HG03575 (cell line): ENCODE measurements around the gene CAV1.
"Not testable (repeated sequence)": the region's sequence is repeated elsewhere in the genome, so short reads cannot be mapped to it uniquely, and the experiment has no call there.

Source experiments
- ATAC-seq: cut with Tn5 transposase; IDR thresholded peaks from one replicate; pipeline ENCODE4 v1.9.1; 2021; ENCODE audit not compliant: unreplicated experiment, insufficient number of reproducible peaks, low FRiP score; ENCODE audit errors: extremely low read depth

CAV1 gene

DNA sequence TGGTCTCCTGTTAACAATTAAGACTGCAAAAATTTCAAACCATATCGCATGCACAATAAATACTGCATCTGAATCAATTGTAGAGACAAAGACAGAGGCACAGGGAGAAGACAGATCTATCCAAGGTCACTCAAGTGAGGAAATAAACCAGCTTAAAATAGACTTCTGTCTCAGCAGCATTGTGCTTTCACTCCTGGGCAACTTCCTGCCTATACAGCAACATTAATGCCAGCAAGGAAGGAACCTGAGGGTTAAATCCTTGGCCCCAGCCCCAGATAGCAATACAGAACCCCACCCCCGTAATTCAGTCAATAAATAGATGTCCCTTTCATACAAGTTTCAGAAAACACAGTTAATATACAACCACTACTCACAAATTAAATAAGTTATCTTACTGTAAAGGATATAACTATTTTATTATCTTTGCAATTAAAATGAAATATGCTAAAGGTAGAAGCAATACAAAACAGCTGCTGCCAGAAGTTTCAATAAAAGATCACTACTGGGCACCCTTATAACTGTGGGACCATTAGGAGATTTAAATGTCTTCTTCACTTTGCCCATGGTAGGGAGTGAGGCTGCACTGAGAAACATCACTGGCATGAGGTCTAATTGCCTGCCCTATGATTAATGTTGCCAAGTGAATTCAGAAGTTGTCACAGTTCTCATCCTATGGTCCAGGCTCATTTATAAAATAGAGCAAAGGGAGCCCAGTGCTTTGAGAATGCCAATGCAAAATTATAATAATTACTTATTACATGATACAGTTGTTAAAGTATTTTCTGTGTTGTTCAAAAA lies 49.4 kb downstream of the CAV1 start:
- no peak for ATAC-seq

DNA sequence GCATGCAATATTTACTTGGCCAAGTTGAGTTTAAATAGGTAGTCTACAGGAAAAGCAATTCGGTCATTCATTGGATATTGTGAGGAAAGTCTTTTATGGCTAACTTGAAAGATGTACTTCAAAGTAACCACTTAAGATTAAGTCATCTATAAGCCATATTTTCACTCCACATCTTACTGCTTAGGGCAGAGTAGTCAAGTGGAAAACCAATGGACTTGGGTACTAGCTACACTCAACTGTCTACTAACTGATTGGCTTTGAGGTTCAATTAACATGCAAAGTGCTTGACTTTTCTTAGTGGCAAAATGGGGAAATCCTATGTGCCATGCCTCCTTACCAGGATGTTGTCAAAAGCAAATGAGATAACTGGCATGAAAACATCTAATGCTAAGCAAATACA lies 51.0 kb downstream of the CAV1 start:
- ATAC-seq = no peak

DNA sequence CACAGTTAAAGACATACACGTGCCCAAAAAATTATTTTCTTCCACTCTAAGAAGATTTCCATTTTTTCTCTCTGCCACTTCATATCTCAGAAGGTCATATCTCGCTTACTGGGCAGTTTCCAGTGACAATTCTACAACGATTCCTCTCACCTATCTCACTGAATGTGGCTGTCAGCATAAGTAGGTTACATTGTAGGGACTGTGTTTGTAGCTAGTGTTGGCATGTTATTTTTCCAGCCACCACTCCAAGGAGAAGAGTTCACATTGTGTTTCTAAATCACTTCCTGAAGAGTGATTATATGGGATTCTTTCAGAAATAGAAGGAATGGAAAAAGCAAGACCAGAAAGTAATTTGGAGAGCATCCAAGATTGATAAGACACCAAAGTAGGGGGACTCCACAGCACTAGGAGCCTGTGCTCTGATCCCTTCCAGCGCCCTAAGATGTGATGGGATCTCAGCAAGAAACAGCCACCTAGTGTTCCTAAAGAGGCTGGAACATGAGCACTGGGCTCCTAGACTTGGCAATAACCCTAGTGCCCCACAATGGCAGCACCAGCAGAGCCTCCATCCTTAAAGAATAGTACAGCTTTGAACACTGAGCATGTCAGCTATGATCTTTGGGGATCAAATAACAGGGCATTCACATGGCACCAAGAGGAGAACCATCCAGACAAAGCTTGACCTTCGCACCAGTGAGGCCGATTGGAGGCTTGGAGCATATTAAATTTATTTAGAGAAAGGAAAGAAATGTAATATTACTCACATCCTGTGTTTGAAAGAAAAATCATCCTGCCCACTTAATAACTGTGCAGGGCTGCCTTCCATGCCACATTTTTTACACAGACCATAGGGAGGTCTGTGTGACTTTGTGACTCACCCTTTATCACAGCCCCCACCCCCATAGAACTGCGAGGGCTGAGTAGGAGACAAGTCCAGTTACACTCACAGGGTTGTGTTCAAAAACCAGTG lies 51.8 kb downstream of the CAV1 start:
- ATAC-seq = peak; percentile 13

DNA sequence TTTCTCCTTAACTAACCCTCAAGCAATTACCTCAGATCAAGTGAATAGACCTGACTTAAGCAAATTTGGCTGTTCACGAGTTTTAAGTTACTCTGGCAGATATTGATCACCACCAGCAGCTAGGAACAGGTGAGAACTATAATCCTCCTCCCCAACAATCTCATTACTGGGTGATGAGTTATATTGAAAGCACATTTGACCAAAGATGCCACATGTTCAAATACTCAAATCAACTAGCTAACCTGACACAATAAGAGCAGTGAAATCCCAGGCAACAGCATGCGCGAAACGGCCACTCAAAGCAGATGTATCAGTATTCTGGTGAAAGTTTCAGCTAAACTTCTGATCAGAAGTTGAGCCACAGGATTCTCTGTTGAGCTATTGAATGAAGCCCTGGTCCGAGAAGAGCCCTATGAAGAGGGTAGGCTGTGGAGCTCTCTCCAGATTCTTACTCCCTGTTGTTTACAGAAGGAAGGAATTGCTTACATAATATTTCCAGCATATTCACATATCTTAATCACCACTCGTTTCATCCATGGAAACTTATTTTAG lies 52.6 kb downstream of the CAV1 start:
- peak; percentile 83 for ATAC-seq

DNA sequence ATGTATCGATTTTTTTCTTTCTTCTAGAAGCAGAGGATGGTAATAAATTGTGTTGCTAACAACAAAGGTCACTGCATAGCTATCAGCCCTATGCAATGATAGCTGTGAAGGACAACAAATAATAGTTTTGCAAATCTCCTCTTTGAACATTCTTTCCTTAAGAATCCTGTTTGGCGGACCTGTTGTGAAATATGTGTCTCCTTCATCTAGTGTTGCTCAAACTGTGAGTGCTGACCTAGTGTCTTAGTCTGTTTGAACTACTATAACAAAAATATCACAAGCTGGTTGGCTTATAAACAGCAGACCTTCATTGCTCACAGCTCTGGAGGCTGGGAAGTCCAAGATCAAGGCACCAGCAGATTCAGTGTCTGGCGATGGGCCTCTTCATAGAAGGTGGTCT lies 53.7 kb downstream of the CAV1 start:
- no peak for ATAC-seq

DNA sequence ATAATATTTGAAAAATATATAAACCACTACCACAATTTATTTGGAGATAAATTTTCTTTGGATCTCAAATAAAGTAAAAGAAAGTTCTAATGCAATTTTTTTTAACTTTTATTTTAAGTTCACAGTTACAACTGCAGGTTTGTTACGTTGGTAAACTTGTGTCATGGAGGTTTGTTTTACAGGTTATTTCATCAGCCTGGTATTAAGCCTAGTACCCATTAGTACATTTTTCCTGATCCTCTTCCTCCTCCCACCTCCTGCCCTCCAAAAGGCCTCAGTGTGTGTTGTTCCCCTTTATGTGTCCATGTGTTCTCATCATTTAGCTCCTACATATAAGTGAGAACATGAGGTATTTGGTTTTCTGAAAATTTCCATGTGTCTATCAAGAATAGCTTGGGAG lies 54.5 kb downstream of the CAV1 start:
- ATAC-seq = no peak

DNA sequence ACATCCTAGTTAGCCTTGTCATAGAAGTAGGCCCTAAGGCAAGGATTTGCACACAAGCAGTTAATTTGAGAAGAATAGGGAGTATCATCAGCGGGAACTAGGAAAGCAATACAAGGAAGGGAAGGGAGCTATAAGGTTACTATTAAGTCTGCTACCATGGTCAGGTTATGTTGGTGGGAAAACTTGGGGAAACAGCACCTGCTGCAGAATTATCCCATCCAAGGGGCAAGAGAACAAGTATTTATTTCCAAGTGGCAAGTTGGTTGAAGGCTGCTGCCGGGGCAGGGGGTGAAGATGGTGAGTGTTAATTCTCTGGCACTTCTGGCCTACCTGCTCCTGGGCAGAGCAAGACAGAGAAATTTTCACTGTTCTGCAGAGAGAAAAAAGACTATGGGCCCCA lies 55.0 kb downstream of the CAV1 start:
- no peak for ATAC-seq

DNA sequence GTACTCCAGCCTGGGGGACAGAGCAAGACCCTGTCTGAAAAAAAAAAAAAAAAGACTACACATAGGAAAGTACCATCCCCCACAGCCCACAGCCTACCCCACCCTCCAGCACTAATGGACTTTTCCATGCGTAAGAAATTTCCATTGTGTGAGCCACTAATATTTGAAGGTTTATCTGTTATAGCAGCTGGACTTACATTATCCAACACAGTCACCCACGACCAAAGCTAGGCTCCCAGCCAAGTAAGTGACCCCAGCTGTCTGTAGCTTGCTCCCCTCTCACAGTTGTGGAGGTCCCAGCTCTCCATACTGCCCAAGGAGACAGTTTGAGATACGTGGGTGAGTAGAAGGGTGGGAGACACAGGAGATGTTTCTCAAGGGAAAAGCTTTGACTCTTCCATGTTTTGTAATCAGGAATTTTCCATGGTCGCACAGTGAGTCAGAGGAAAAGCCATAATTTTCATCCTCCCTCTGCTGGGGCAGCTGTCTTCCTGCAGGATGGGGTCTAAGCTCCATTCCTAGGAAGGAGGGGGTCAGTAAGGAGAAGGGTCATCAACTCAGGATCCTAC lies 57.4 kb downstream of the CAV1 start:
- no peak for ATAC-seq

DNA sequence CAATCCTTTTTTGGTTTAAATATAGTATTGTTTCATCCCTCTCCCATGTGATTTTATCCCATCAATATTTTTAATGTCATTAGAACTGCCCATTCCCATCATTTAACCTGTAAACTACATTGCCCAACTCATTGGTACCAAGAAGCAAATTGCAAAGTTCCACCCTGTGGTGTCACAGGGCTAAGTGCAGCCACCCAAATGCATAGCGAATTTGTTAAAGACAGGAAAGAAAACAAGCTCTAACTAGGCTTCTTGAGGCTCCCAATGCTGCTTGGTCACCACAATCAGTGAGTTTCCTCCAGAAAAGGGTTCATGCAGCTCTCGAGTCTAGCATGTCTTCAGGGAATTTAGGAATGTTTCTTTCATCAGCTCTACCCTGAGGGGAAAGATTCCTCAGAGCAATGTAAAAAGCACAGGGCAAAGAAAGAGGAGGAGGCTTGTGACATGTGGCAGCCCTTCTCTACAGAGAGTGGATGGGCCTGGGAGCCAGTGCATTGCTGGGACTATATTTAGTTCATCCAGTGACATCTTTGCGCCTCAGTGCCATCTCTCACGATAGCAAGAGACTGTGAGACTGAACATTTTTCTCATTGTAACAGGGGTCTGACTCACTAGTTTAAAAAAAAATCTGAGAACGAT lies 58.1 kb downstream of the CAV1 start:
- ATAC-seq = peak; percentile 32

DNA sequence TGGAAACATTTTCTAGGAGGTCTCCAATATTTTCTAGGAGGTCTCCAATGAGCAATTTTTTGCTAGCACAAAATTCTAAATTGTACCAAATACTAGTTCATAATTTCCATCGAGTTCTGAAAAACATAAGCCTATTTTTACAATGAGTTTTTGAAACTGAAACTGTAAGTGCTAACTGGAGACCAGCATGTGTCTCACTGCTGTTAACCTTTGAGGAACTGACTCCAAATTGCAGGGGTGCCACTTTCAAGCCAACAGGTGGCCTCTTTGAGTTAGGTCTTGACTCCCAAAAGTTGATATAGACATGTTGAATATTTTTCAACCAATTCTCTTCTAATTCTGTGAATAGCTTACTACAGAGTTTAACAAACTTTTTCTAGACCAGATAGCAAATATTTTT lies 58.8 kb downstream of the CAV1 start:
- ATAC-seq = peak; percentile 81

DNA sequence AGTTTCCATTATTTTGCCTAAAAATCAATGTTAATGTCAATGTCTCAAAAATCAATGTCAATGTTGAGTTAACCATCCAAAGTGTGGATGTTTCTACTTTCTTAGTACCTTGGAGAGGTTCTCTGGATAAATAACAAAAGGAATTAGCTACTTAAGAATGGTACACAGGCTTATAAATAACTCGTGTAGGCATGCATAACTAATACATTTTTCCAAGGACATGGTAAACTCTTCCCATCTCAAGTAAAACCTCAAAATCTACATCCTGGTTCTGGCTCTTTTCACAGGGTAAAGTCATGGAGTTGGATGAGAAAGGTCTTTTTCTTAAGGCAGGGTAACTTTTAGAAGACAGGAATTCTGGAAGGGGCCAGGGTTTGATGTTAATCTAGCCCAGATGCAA lies 59.9 kb downstream of the CAV1 start:
- ATAC-seq = no peak

DNA sequence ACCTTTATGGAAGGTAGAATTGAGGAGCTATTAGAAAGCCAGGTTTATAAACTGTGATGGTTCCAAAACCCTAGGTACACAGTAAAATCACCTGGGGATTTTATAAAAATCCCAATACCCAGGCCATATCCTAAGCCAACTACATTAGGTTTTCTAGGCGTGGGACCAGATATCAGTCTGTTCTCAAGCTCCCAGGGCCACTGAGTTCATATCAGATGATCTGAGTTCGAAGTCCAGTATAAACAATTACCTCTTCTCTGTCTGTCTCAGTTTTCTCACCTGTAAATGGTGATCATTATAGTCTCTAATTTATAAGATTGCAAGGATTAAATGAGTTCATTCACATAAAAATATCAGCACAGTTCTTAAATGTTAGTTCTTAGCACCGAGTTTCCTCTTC lies 60.6 kb downstream of the CAV1 start:
- ATAC-seq = no peak

DNA sequence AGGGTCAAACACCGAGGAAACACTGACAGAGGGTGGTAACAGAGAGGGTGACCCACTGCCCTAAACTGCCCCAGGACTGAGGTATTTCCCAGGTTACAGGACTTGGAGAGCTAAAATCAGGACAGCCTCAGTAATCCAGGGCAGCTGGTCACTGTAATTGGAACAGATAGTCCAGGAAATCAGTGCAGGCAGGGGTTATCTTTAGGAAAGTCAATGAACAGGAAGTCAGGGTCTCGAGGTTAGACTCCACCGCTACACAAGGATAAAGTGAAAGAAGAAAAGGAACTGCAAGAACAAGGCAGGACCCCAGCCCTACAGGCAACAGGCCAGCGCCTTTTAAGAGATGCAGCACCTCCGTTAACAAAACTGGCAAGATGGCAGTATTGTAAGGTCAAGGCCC lies 61.1 kb downstream of the CAV1 start:
- no peak for ATAC-seq

DNA sequence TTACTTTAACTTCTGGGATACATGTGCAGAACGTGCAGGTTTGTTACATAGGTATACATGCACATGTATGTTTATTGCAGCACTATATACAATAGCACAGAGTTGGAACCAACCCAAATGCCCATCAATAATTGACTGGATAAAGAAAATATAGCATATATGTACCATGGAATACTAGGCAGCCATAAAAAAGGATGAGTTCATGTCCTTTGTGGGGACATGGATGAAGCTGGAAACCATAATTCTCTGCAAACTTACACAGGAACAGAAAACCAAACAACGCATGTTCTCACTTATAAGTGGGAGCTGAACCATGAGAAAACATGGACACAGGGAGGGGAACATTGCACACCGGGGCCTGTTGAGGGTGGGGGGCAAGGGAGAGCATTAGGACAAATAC lies 62.4 kb downstream of the CAV1 start:
- not testable (repeated sequence) for ATAC-seq

DNA sequence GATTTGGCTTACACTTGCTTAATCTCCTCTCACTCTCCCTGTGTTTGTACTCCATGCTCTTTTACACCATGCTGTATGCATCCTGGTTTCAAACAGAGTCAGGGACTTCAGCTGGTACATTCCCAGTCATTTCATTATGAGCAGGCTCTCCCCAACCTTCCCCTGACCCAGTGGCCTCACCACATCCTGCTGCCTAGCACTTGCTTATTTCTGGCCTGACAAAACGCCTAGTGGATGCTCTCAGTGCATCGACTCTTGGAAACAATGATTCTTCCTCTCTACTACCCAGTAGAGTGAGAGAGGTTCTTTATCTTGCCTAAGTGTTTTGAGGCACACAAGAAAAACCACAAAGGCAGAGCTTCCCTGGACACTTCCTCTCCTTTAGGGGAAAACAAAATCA lies 63.4 kb downstream of the CAV1 start:
- ATAC-seq = peak; percentile 38

DNA sequence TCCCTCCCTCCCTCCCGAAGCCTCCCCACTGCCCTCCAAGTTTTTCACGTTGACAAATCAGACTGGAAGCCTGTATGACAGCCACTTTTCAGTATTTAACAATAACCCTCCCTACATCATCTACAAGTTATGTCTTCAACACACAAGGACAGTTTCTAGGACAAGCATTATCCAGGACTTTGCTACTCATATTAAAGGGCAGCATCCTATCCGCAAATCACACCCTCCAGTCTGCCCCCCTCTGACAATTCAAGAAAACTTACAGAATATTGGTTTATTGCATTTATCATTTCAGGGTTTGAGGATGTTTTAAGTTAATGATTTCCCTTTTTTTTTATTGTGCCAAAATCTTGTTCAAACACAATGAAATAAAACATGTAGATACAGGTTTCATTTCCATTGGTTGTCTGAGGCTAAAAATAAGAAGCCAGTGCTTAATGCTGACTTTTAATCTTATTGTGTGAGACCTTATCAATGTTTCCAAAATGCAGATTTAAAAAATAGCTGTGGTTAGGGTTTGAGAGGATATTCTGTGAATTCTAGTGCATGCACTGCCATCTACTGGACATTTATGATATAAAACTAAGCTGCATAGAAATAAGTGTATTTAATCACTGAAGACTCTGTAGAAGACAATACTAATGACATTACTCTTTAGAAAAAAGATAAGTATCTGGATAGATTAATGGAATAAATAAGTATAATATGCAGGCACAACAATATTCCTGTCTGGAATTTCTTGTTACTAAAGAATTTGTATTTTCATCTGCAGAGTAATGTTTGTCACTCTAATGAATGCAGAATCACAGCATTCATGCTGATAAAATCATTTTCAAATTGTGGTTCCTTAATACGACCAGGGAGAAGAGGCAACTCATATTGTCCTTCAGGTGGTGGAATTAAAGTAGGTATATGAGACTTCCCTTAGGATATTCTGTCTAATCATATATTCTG lies 64.1 kb downstream of the CAV1 start:
- ATAC-seq = no peak

DNA sequence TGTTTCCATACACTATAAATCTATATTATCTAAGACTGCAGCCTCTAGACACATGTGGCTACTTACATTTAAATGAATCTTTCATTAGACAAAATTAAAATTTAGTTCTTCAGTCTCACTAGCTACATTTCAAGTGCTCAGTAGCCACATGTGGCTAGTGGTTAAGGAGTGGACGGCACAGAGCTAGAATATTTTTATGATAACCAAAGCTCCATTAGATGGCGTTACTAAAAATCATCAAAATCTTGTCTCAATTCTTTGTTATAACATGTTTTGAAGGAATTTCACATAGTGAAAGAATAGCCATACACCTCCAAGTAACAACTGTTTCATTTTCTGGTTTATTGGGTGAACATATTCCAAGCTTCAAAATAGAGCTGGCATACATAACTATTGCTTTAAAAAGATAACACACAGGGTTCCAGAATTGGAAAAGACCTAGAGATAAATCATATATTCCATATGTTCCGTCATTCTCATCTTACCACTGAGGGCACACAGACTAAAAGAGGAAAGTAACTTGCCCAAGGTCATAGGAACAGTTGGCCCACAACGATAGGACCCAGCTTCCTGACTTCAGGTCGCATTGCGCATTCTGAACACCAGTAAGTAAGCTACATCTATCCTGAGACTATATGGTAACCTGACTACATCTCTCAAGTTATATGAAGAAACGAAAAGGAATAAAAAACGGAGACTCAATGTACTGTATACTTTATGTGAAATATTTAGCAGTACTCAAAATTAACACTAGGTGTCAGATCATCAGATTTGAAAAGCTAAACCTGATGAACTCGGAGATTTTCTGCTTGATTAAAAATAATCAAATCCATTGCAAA lies 66.6 kb downstream of the CAV1 start:
- ATAC-seq = no peak
